Mesenteric fat pad (tissue), 1 donor: Measurements from ENCODE around the gene ABCA5. TPM values are rescaled to one million over a fixed set of nuclear protein-coding genes. Genes with fewer than 3 reads are reported as not detected.
"Not testable (repeated sequence)": the region's sequence is repeated elsewhere in the genome, so short reads cannot be mapped to it uniquely, and the experiment has no call there.

ENCODE experiments used
- DNase-seq: peaks from one replicate; pipeline ENCODE4 v3.0.0-alpha.2; 2020; ENCODE audit warnings: low spot score
- total RNA-seq: library from RNA; stranded (reverse); fragmentation: NEBNext Ultra II Directional; extraction: Animal tissue kit (Norgen Biotek cat#: 25700); gene quantifications from one replicate; pipeline ENCODE4 v1.2.1, GENCODE V29; 2021
- donor health status: DM: yes; HTN: yes; CAD: no.

The ABCA5 gene
- total RNA-seq, 1 donor from 2014 or later: 73.8 TPM

GRCh38 chr17:69333561-69333960 is 6.6 kb upstream of the ABCA5 start:
- no peak for DNase-seq

DNA sequence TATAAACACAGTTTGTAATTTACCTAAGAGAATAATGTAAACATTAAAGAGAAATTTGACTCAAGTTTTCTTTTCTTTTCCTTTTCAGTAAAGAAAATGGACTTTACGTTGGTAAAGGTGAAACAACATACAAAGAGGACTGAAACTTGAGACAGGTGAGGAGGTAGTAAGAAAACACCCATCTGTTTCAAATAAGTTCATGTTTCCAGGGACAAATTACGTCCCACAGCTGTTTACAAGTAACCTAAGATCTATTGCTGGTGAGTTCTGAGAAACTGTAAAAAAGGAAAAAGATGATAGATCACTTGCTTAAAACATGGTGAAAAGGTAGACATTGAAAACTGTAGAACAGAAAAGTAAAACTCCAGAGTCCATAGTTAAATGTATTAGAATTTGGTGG is 4.8 kb upstream of the ABCA5 start:
- no peak for DNase-seq

GRCh38 chr17:69326377-69327059 is 415 bp downstream of the ABCA5 start:
- DNase-seq: no peak

GRCh38 chr17:69325518-69326376 is 1.2 kb downstream of the ABCA5 start:
- DNase-seq: no peak

DNA sequence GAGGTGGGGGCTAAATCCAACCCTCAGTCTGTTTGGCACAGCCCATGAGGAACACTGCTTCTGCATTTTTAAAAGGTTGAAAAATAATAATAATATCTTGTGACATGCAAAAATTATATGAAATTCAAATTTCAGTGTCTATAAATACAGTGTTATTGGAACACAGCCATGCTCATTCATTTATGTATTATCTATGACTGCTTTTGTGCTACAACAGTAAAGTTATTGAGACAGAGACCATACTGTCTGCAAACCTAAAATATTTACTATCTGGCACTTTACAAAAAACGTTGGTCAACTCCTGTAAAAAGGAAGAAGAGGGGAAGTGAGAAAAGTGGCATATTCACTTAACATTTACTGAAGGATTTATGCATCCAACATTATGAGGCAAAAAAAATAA is 3.1 kb downstream of the ABCA5 start:
- DNase-seq: no peak

DNA sequence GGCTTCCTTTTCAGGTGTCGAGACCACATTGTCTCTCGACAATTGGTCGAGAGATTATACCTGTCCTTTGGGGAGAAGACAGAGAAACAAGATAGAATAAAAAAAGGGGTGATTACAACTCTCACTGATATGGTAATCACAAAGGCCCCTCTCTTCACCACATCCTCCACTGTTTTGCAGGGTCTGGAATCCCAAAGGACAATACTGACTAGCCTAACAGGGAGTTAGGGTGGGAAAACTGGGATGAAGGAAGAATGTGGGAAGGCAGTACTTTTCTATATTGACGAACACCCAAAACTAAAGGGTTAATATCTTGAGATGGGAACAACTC is 6.1 kb downstream of the ABCA5 start:
- DNase-seq: no peak

GRCh38 chr17:69320210-69320907 is 6.6 kb downstream of the ABCA5 start:
- no peak for DNase-seq

DNA sequence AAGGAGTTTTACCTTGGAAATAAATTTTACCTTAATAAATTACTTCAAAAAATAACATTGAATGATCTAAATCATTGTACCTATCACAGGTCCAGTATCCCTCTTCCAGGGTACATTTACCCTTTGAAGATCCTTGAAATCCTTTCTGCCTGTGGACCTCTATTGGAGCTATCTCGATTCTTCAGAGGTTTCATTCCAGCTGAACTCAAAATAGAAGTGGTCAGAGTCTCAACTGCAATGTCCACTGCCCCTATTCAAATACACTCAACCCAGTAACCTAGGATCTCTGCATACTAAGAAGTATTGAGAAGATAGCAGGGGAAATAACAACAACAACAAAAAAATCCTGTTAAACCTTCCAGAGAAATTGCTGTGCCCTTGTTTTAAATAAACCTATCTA is 9.3 kb downstream of the ABCA5 start:
- DNase-seq: no peak

DNA sequence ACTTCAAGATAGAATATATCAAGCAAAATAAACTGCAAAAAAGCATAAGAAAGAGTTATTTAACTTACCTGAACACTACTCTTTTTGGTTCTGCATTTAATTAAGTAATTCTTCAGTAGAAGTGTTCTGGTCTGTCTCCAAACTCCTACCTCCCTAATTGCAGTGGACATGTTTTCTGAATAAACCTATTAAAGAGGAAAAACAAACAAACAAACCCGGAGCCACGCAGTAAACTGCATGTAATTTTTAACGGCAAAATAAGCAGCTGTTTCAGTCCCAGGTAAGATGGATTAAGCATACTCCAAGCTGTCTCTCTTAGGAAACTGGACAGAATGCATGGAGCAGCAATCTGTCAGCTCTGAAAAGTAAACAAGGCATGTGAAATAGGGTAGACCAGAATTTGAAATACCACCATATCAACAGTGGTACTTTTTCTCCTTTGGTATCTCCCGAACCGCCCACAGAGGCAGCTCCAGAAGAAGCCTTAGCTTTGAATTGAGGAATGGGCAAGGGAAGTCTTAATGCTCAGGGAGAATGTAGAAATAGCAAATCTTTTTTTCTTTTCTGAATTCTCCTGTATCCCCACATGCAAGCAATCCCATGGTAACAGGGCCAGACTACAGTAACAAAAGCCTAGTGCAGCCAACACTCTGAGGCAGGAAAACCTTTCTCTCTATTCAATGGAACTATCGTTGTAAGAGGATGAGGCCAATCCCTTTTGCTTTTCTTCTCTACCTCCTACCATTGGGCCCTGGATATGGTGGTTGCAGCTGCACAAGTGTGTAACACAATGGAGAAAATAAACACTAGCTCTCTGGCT is 12.5 kb downstream of the ABCA5 start:
- DNase-seq: no peak

GRCh38 chr17:69305177-69305576 is 21.8 kb downstream of the ABCA5 start:
- no peak for DNase-seq

GRCh38 chr17:69302682-69303081 is 24.3 kb downstream of the ABCA5 start:
- no peak for DNase-seq

DNA sequence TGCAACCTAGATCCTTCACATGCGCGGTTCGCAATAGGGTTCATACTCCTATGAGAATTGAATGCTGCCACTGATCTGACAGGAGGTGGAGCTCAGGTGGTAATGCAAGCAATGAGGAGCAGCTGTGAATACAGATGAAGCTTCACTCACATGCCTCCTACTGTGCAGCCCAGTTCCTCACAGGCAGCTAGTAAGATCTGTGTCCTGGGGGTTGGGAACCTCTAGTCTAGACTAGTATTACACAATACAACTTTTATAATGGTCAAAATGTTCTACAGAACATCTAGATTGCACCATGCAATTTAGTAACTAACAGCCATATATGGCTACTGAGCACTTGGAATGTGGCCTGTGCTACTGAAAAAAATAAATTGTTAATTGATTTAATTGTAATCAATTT is 26.7 kb downstream of the ABCA5 start:
- no peak for DNase-seq

DNA sequence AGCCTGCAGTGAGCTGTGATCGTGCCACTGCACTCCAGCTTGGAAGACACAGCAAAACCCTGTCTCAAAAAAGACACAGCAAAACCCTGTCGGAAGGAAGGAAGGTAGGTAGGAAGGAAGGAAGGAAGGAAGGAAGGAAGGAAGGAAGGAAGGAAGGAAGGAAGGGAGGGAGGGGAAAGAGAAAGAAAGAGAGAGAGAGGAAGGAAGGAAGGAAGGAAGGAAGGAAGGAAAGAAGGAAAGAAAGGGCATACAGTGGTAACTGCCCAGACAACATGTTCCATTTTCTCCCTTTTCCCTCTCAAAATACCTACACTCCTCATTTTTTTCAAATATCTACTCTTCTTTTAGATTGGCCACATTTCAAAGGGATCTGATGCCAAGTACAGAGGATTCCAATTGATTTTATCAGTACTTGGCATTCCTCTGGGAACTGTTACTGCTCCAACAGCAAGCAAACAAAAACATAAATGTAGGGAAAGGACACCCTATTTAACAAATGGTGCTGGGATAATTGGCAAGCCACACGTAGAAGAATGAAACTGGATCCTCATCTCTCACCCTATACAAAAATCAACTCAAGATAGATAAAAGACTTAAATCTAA is 28.7 kb downstream of the ABCA5 start:
- DNase-seq: not testable (repeated sequence)

DNA sequence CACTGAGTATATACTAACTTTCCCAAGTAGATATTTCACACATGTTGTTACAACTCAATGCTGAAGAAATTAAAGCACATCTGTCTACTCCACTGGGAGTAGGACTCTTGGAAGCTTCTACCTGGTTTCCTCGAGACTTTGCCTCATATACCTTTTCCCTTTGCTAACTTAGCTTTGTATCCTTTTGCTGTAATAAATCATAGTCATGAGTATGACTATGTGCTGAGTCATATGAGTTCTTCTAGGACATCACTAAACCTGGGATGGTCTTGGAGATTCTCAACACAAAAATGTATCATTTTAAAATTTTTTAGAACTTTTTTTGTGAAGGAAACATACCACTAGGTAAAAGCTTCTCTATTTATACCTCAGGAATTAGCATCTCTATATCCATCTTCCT is 39.8 kb downstream of the ABCA5 start:
- no peak for DNase-seq

- DNase-seq: no peak
Observed at GRCh38 chr17:69286257-69286656, 40.7 kb downstream of the ABCA5 start.

- DNase-seq: no peak
Observed at GRCh38 chr17:69284646-69285045, 42.3 kb downstream of the ABCA5 start.

DNA sequence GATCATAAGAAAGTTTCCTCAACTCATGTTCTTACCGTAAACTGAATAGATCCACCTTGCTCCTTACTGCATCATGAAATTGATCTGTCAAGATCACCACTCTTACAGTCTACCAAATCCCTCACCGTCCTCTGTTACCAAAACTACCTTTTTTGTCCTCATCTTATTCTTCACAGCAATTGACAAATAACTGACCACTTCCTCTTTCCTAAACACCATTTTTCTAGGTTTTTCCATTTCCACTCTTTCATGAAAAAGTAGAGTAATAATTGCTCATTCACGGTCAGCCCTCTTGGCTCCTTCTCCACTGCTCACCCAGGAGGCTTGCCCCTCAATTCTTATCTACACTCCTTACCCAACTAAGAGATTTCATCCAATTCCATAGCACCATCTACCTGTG is 44.9 kb downstream of the ABCA5 start:
- DNase-seq: no peak

DNA sequence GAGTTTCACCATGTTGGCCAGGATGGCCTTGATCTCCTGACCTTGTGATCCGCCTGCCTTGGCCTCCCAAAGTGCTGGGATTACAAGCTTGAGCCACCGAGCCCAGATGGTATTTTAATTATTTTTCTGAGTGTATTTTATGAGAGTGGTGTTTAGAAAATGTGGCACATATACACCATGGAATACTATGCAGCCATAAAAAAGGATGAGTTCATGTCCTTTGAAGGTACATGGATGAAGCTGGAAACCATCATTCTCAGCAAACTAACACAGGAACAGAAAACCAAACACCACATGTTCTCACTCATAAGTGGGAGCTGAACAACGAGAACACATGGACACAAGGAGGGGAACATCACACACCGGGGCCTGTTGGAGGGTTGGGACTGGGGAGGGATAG is 50.7 kb downstream of the ABCA5 start:
- DNase-seq: not testable (repeated sequence)

DNA sequence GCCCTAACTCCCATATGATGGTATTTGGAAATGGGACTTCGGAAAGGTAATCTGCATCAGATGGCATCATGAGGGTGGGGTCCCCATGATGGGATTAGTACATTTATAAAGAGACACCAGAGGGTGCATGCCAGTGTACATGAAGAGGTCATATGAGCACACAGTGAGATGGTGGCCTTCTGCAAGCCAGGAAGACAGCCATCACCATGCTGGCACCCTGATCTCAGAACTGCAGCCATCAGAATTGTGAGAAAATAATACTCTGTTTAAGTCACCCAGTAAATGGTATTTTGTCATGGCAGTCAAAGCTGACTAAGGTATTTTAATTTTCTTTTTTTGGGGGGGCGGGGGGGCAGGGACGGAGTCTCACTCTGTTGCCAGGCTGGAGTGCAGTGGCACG is 51.2 kb downstream of the ABCA5 start:
- no peak for DNase-seq

DNA sequence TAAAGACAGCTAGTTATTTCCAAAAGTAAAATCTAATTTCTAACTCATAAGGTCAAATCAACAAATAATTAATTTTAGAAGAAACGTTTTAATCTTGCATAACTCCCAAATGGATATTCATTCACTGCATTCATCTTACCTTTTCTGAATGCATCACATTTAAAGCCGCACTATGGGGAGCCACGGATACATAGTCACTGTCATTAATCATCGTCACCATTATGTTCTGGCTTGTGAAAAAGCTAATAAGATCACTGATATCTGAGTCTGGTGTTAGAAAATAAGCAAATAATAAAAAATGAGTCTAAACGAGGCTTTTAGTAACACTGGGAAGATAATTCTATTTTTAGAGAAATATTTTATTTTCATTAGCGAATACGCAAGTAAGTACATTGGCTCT is 55.9 kb downstream of the ABCA5 start:
- no peak for DNase-seq
